ENCODE measurements around the gene TSPAN18.

TSPAN18 gene

DNA sequence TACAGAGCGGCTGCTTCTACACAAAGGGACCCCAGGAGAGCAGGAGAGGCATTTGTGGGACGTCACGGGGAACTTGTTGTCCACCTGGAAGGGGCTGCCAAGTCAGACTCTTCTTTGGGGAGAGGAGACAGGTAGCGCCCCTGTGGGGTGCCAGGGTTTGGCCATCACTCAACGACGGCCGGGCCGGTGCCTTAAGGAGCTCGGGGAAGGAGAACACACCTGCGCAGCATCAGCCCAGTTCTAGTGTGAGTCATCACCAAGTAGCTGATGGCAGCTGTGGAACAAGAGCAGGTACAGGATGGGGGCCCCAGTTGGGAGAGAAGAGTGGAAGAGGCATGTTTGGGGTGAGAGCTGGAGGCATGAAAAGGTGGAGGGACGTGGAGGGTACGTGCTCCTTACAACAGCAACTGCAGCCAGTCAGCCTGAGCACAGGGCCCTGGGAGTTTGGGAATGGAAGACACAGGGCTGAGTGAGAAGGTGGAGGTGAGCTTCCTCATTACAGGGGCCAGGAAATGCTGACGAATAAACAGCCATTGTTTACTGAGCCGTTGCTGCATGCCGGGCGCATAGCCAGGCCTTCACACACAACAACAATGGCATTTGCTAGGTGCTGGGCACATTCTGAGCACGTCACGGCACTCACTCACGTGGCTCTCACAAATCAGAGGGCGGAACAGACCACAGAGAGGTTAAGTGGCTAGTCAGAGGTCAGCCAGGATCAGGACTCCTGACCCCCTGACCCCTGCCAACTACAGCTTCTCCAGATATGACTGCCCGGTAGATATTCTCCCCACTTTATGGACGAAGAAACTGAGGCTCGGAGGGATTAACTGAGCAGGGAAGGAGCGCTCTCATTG lies 253.0 kb downstream of the TSPAN18 start:
- no peak for DNase-seq (ENCODE audit: low spot score)

DNA sequence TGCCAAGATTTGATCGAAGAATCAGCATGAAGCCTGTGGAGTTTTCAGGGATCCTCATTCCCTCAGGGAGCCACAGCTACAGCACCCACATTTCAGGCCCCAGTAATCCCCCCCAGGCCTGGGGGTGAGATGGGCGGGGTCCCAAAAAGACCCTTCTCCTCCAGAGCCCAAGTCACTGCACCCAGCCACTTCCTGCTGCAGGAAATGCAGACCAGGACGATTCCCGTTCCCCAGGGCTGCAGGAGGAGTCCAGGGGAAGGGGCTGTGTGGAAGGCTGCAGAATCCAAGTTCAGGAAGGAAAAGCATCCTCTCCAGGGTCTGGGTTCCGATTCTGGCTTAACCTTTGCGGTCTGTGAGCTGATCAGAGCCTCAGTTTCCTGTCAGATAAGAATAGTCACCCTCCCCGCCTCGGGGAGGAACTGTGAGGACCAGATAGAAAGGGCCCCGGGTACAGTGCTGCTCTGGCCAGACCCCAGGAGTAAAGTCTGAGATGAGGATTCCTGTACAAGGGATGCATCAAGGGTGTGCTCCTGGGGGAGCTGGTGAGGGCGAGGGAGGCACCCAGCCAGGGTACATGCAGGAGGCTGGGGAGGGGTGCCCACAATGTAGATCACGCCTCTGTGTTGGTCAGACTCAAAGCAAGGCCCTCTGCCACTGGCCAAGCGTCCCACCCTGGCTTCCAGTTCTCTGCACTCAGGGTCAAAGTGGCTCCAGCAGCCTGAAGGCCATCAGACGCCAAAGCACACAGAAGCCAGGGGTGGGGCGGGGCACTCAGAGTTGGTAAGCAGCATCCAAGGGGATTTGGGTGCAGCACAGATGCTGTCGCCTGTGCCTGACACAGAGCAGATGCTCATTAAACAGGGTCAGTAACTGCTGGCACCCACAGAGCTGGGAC lies 254.0 kb downstream of the TSPAN18 start:
- no peak for DNase-seq (ENCODE audit: low spot score)
